Body of pancreas (tissue), 4 donors: ENCODE data around the gene PP2D1.

ENCODE experiments used
- CTCF ChIP-seq, 7 experiments: fragments of 450-650 bp in 4 of 7; fragments of 200-600 bp in 3 of 7; sonication (generic) in 3 of 7; IDR thresholded peaks; one replicate each; pipeline ENCODE4 v1.5.1; 2016 to 2019; ENCODE audit warnings: antibody characterized with exemption in 7 of 7
- POLR2A ChIP-seq, 3 donors: fragments of 450-650 bp; IDR thresholded peaks; one replicate each; pipeline ENCODE4 v1.6.1; 2016; ENCODE audit warnings: antibody characterized with exemption in 3 of 3, mild to moderate bottlenecking in 2 of 3

- TF ChIP-seq CTCF (IDR thresholded peaks at IDR 0.05) (no peak), POLR2A (IDR thresholded peaks at IDR 0.05) (no peak)
Measured at GRCh38 chr3:19938295-19938627, 73.8 kb downstream of the PP2D1 start.
